CD4-positive, alpha-beta T cell treated with Interleukin-10 for 1 hour (primary cell): ENCODE data around the gene TEAD1.

Experiments
- DNase-seq: peaks from one replicate; pipeline ENCODE4 v3.0.0-alpha.2; 2020

Gene TEAD1

DNA sequence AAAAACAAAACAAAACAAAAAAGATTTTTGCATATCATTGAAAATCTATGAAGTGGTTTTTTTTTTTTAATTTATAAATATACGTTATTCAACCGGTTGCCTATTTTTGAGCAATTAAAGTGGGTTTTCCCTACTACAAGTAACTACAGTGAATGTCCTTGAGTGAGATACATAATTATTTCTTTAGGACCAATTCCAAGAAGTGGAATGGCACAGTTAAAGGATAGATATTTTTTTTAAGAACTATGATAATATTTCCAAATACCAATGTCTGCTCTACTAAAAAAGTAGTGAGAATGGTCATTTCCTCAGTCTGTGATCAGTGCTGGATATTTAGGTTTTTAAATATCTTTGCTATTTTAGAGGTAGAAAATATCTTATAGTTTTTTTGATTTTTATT lies 118.8 kb downstream of the TEAD1 start:
- DNase-seq: no peak

DNA sequence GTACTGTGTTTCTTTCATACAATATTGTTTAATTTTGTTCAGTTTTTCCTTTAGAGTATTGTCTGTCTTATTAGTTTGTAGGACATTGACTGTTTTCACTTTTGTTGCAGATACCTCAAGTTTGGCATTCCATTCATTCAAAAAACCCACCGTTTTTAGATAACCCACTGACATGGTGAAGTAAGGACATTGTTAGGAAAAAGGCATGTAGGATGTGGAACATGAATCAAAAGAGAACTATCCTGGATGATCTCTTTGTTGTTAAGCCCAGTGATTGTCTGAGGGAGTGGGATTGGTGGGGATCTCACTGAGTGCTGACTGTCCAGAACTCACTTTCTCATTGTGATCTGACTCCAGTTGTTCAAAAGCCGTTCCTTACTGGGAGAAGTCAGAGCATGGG lies 119.3 kb downstream of the TEAD1 start:
- no peak for DNase-seq

DNA sequence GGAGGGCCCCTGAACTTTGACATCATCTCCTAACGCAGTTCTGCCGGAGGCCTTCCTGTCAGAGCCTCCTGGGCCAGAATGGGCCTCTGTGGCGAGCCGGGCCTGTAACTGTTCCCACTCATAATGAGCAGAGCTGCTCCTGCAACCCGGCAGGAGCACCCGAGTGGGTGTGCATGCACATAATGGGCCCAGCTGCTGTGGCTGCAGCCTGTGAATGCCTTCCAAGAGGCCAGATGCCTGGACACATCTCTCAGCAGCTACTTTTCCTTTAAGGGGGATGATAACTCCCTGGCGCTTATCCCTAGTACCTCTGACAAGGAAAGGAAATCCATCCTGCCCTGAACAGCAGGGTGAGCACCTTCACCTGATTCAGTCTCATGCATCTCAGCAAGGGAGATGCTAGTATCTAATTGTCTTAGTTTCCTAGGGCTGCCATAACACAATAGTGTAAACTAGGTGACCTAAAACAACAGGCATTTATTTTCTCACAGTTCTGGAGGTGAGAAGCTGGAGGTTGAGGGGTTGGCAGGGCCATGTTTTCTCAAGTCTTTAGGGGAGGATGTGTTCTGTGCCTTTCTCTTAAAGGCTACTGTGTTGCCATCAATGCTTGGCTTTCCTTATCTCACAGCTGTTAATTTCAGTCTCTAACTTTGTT lies 120.5 kb downstream of the TEAD1 start:
- no peak for DNase-seq

DNA sequence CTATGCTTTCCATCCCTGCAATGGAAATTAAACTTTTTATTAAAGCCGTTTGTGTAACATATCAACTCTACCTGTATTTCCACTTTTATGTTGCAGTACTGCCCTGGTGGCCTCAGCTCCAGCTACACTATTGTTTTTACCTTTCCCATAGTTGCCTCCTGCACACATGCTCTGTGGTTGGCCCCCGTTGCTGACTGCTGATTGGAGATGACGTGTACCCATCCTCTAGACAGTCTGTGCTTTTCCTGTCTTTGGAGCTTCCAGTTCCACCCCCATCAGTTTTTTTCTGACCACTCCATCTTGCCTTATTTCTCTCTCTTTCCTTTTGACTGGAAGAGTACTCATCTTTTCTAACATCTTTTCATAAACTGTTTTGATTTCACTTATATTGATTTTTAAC lies 123.8 kb downstream of the TEAD1 start:
- no peak for DNase-seq

DNA sequence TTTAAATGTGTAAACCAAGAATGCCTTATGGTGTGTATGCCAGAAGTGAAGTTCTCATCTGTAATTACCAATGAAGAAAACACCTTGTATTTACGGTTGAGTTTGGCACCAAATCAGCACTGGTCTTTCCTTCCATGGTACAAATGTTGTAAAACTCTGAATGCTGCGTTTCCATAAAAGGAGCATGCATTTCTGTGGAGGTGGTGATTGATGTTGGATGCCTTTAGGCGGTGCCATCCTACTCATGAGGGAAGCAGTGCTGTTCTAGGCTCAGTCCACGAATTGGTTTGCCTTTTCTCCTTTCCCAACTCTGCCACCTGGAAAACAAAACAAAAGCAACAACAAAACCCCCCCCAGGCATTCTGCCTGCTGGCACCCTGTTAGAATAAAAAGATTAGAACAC lies 124.4 kb downstream of the TEAD1 start:
- DNase-seq: no peak

DNA sequence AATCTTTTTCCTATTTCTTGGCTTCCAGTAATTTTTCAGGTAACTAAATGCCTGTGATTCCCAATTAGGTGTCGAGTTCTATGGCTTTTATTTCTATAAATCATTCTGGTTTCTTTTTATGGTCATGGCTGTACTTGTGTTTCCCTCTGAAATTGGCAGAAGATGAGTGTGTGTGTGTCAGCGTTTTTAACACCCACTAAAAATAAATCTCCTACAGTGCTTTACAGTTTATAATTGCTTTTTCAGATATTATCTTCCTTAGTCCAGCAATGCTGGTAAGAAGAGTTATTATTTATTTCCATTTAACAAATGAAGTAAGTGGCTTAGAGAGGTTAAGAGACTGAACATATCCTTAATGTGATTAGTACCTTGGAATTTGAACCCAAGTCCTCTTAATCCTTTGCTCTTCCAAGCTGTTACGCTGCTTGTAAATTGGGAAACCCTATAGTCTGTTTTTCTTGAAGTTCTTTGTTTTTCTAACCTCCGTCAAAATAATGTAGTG lies 125.2 kb downstream of the TEAD1 start:
- DNase-seq: no peak

DNA sequence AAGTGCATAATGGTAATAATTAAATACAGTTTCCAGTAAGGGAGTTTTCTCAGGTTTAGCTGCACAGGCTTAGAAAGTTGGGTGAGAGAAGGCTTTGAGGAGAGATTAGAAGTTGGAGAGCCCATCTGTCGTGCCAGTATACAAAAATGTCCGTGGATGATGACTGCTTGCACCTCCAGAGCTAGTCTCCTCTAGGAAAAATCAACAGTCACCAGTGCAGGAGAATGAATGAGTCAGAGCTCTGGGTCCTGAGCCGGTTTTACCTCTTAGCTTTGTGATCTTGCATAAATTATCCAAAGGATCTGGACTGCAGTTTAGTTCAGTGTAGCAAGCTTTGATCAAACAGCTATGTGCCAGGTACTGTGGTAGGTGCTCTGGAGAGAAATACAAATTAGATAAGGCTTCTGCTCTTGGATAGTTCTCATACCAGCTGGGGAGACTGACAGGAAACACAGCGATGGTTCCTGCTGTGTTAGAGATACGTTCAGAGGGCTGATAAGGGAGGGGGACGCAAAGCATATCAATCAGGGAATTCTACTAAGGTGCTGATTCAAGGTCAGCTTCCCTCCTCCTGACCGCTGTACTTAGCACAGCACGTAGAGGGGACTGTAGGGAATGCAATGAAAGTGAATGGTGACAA lies 125.9 kb downstream of the TEAD1 start:
- DNase-seq: no peak

DNA sequence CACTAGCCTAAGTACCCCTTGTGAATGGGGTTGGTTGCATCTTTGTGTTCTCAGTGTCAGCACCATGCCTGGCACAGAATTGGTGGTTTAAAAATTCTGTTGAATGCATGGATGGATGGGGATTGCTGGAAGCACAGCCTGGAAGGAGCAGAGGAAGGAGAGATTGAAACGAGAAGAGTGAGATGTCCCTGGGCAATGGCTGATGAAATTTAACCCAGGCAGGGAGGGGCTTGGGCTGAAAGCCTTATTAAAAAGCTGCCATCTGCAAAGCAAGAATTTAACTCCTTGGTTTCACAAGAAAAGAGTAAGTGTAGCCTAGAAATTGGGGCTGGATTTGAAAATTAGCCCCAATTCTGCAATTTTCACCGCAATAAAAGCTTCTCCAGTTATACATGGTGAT lies 126.7 kb downstream of the TEAD1 start:
- no peak for DNase-seq

DNA sequence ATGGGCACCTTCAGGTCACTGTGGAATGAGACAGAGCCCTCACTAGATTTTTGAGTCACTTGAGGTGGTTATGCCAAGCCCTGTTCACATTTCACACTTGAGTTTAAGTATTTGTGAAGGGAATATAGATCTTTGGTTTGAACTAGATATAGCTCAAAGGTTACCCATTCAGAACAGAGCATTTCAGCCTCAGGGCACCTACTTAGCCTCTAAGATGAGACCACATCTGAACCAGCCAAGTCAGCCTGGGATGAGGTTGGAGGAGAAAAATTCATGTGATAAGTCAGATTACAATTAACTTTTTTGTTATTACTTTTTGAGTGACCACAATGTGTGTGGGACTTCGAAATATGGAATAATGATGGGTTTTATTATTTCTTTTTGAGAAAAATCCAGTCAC lies 127.8 kb downstream of the TEAD1 start:
- DNase-seq: no peak

DNA sequence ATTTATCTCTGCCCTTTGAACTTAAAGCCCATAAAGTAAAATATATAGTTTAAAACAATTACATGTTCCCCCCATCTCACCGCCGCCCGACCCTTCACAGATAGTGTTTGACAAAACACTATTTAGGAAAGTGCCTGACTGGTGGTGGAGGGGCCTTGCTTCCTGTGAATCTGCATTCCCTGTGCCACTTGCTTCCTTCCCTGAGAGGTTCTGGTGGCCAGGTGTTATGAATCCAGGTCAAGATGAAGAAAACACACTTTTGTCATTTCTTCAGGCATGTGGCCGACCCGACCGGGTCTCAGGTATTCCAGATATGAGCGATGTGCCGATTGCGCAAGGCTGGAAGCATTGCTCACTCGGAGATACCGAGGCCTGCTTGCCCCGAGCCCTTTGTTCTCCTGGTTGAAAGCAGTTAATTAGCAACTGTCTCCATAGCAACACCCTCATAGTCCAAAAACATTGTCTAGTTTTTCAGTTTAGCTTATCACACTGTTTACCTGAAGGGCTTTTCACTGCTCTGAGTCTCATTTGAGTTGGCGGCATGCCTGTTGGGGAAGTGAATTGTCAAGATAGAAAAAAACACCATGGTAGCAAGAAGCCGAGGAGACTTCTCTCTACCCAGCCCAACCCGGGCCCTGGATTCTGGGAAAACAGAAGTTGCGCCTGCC lies 128.3 kb downstream of the TEAD1 start:
- DNase-seq: no peak

DNA sequence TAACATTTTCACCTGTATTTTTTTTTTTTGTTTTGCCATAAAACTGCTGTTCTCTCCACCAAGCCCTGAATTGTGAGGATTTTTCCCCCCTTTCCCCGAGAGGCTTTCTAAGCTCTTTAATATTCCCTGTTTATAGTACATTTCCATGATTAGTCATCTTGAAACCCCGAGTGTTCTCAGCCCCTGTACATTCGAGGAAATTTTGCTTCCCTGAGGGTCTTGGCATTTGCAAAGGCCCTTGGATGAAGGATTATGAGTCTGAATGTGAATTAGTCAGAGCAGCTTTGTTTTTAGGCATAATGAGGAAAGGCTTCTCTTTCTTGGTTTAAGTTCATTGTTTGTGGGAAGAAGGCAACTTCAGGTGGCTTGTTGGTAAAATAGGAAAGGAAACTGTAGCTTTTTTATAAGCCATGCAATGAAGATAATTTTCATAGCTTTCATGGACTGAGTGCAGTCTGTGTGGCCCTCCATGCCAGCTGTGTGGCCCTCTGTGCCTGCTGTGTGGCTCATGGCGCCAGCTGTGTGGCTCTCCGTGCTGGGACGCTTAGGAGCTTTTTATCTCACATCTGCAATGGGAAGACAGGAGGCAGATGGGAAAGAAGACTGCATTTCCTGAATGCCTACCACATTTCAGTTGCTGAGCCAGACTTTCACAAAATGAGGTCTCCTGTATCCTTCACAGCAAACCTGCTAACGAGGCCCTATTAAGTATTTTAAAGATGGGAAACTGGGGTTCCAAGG lies 129.0 kb downstream of the TEAD1 start:
- no peak for DNase-seq

DNA sequence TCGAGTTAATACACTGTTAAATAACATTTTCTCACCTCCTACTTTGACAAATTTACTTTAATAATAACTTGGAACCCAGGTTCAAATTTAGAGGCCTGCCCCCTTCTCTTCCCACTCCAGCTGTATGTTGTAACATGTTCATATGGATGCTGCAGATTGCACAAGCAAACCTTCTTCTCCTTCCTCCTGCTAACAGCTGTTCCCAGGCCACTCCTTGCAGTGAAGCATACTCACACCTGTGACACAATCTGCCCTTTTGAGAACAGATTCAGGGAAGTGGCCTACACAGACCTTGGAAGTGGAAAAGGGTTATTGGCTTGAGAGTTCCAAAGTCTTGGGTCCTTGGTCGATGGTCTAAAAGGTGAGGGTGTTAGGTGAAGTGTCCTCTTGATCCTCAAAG lies 131.9 kb downstream of the TEAD1 start:
- no peak for DNase-seq

DNA sequence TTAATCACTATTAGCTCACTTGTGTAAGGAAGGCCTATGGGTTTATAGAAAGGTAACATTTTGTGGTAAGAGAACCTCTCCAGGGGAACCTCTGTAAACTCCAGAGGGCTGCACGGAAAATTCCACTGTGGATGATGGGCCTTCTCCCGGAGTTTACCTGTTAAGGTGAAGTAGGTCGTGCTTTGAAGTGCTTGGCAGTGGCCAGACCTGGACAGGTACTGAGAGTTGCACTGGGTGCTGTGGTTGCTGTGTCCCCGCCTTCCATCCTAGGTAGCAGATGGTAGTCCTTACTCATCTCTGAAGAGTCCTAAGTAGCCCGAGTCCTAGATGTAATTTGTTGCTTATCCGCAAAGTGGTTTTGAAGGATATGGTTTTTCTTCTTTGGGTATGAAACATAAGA lies 133.4 kb downstream of the TEAD1 start:
- DNase-seq: no peak

DNA sequence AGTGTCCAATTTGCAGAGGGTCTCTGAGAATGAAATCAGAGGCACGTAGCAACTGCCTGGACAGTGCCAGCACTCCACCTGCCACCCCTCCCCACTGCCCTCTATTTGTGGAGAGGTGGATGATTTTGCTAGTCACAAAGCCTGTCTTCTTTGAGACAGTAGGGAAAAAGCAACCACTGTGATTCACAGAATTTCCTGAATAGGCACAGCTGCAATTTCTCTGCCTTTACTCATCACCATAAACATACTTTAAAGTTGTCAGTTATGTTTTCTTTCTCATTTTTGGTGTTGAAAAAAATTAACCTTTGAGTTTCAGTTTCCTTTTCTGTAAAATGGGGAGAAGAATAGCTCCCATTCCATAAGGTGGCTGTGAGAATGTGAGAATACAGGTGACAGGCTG lies 134.3 kb downstream of the TEAD1 start:
- DNase-seq: no peak

DNA sequence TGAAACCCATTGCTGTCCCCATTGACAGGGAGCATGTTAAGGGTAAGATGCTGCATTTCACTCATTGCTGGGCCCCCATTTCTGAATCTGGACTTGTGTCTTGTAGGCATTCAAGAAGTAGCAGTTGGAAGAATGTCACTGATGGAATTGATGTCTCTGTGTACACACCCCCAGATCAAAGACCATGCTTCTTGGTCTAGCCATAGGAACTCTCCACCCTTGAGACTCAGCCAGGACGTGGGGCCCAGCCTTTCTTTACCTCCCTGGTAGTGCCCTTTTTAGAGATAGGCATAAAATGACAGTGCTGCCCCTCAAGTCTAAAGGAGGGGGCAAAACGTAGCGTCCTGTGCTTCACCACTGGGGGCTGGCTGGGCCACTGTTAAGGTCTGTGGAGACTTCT lies 135.1 kb downstream of the TEAD1 start:
- no peak for DNase-seq

DNA sequence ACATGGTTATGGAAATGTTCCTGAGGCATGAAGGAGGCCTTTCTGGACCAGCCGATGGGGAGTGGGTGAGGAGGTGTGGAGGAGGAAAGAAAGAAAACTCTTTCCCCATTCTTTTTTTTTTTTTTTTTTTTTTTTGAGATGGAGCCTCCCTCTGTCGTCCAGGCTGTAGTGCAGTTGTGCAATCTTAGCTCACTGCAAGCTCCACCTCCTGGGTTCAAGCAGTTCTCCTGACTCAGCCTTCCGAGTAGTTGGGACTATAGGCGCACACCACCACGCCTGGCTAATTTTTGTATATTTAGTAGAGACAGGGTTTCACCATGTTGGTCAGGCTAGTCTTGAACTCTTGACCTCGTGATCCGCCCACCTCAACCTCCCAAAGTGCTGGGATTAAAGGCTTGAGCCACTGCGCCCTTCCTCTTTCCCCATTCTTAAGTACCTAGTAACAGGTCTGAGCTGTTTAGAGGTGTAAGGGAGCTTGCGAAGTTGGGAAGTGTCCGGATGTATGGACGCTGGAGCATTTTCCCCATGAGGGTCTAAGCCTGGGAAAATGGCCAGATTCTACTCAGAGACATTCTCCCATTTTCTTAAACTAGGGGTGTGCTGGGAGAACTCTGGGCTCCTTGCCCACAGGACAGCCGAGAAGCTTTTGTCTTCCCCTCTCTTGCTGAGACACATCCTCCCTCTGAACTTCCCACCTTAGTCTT lies 135.8 kb downstream of the TEAD1 start:
- no peak for DNase-seq

DNA sequence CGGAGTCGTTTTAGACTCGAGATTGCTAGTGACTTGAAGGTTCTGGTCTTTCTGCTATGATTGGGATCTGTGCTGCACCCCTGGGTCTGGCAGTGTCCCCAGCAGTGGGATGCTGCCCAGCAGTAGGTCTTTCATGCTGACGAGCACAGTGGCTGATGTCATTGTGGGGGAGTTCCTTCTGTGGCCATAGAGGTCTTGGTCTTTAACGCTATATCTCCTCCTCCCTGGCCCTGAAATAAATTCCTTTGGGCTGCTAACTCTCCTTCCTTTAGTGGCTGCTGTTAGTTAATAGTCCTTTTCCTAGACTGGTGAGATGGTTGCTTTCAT lies 136.3 kb downstream of the TEAD1 start:
- no peak for DNase-seq

DNA sequence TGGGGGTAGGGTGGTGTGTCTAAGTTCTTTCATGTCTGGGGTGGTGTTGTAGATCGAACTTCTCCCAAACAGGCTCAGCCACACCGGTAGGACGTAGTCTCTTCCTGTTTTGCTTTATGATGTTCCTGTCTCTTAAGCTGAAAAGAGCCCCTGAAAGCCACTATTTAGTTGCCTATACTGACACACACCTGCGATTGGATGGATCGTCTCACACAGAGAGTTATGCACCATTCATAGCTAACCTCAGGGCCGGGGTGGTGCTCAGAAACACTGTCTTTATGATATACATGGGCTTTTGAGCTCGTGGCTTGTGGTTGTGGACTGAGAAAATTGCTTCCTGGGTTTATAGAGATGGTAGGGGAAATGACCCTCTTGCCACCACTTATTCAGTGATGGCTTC lies 137.6 kb downstream of the TEAD1 start:
- no peak for DNase-seq

DNA sequence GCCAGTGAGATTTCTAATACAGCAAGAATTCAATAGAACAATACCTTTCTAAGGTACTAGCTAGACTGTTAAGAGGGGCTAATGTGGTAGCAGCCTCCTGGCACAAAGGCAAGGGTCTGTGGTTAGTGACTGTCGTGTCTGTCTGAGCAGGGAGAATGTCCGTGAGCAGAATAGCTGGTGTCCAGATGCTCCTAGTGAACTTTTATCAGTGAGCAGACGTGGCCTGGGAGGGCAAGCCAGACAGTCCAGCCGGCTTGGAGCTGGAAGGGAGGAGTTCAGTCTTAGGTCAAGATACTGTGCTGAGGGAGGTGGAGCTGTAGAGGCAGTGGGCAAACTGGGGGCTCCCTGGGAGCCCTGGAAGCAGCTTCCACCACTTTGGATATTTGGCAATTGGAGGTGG lies 138.6 kb downstream of the TEAD1 start:
- DNase-seq: no peak

DNA sequence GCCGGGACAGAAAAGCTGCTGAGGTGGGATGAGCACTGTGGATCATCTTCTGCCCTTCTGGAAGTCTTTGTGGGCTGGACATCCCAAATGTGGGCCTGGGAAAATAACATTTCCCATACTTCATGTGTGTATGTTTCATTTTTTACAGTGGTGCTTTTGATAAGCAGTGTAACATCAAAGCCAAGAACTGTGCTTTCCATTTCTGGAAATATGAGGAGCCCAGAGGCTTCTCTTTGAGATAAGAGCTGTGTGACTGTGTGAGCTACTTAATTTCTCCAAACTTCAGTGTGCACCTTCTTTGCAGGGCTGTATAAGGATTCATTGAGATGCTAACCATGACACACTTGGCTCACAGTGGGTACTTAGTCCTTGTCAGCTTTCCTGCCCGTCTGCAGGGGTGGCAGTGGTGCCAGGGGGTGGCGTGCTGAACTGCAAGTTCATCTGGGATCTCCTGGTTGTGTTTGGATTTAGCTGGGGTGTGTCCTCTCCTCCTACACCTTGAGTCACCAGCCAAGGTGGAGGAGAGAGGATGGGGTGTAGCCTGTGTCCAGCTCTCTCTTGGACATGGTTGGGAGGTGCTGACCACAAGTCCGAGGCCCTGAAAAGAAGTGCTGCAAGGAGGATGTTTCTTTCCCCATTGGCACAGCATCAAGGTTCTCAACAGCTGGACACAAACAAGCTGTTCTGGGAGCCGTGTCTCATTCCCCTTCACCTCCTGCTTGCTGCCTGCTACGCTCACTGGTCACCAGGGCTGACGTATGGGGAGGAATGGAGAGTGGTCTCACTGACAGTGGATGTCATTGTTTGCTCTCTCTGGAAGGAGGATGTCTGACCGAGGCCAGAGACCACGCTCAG lies 139.4 kb downstream of the TEAD1 start:
- no peak for DNase-seq

DNA sequence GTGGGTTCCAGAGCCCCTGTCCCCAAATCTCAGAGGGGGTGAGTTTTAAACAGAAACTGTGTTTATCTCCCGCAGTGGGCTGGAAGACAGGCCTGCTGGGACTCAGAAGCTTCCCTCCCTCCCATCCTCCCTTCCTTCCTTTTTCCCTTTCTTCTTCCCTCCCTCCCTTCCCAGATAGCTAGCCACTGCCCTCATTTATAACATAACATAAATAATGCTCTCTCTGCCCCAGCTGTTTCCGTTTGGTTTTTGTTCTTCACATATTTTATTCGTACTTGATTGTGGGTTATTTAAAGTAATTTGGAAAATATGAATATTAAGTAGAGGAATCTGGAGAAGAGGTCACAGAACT lies 140.9 kb downstream of the TEAD1 start:
- DNase-seq: no peak

DNA sequence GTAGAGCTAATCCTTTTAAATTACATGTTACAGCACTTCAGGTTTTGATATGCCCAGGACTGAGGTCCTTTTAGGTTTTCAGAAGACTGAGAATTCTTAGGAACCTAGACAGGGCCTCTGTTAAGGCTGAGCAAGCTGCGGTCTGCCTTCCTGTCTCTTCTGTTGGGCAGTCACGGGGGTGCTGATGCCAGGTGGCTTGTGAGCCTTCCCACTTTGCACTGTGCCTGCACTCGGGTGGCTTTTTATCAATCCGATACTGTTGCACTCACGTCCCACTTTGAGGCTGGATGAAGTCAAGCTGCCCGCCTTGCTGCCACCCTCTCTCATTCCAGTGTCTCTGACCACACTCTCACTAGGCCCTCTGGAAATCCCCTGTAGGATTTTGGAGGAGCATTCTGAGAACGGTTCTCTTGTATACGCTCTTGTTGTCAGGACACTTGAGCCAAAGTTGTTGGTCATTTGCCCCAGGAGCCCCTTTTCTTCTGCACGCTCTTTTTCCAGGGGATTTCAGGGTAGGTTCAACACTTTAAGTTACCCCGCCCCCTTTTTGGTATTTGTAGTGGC lies 141.8 kb downstream of the TEAD1 start:
- DNase-seq: no peak
